GM18858 (cell line): ENCODE measurements around the gene HAPSTR1.
A peak's percentile ranks its signal among the peaks of the same experiment; 100 is the strongest.
"Not testable (repeated sequence)": the region's sequence is repeated elsewhere in the genome, so short reads cannot be mapped to it uniquely, and the experiment has no call there.

Source experiments
- ATAC-seq: cut with Tn5 transposase; IDR thresholded peaks from one replicate; pipeline ENCODE4 v1.9.1; 2021; ENCODE audit not compliant: unreplicated experiment

Gene HAPSTR1

GRCh38 chr16:9070254-9070653 is 21.2 kb upstream of the HAPSTR1 start:
- ATAC-seq, result no peak

DNA sequence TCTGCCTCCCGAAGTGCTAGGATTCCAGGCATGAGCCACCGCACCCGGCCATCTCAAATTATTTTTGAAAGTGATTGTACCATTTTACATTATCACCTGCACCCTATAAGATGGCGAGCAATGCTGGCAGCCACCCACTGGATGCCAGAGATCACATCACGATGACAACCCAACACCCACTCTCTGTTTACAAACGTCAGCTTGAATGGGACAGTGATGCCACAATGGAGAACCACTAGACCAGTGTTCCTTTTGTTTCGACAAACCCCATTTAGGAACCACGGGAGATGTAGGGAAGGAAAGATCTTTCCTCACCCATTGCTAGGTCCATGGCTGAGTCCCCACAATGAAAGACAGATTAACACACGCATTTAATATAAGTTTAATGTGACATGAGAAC is 20.1 kb upstream of the HAPSTR1 start:
- ATAC-seq, result no peak

DNA sequence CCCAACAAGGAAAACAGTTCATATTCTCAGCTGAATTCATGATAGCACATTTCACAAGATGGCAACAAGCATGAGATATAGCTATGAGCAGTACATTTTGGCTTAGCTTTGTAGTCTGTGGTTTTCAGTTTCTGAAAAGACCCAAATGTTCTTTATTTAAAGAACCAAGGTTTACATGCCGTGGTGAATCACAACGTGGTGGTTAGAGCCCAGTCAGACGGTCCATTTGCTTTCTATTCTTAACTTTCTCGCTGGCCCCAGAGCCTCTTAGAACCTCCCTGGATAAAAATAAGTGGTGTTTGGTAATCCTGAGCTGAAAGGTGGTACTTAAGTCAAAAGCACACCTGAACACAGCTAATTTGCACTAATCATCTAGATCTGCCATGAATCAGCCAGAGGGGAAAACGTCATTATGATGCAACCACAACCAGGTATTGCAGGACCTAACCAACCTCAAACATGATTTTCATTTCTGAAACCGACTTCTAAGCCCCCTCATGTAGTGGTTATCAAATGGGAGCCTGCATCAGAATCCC is 18.6 kb upstream of the HAPSTR1 start:
- ATAC-seq, result no peak

DNA sequence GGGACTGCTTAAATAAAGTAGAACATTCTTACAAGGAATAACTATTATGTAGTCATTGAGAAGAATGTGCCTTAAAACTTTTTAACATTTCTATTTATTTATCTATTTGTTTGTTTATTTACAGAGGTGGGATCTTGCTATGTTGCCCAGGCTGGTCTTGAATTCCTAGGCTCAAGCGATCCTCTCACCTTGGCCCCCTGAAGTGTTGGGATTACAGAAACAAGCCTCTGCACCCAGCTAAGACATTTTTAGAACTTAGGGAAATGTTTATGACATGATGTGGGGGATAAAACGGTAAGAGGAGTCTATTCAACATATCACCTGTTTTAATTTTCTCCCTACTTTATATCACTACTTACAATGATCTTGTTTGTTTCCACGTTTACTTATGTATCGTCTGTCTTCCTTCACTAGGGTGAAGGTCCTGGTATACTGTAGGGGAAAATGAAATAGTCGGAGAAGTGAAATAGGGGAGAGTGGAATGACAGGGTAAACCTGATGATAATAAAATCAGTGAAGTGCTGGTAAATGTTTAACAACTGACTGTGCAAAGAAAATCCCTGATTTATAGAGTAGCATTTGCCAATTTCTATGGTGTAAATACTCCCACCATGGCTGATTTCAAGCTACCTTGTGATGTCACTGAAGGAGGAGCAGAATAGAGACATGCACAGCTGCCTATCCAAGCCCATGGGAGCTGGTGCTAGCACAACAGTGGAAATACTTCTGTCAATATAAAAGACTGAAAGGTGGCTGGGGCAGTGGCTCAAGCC is 16.0 kb upstream of the HAPSTR1 start:
- ATAC-seq, result no peak

DNA sequence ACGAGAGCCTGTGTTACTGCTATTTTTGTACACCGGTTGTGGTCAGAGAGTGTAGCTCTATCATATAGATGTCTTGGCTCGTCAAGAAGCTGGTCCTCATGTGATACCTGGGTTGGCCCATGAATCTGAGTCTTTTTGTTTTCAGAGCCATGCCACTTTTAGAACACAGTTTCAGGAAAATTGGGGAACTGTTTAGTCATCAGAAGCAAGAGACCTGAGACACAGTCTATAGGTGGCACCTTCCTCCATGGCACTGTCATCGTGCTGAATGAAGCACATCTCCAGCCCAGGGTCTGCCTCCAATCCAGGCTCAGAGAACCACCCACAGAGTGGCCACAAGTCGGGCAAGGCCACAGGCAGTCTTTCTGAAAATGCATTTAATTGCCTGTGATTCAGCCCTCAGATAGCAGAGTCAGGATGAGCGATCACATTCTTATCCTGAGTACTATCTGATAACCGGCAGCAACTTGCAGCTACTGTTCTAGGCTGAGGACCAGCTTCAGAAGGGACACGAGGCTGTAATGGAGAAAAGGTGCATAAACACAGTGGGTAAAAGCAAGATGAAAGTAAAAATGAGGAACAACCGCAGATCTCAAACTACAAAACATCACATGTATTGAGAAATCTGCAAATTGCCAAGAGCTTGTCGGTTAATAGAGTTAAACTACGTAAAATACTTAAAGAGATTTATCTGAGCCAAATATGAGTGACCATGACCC is 14.2 kb upstream of the HAPSTR1 start:
- no peak for ATAC-seq

GRCh38 chr16:9078467-9079429 is 12.7 kb upstream of the HAPSTR1 start:
- peak; percentile 65 for ATAC-seq

DNA sequence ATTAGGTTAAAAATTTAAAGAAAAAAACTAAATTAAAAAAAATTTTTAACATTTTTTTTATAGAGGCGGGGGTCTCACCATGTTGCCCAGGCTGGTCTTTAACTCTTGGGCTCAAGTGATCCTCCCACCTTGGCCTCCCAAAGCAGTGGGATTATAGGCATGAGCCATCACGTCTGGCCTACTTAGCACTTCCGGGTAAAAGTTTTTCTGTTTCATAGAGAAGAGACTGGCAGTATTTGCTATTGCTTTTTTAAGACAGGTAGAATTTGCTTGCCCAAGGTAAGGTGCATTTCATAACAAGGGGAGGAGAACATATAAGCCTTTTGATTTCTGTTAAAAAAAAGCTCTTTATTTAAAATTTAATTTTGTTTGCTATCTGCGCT is 12.0 kb upstream of the HAPSTR1 start:
- ATAC-seq, result no peak

- no peak for ATAC-seq
Observed at GRCh38 chr16:9081158-9081557, 10.3 kb upstream of the HAPSTR1 start.

- no peak for ATAC-seq
Observed at GRCh38 chr16:9081843-9082242, 9.6 kb upstream of the HAPSTR1 start.

DNA sequence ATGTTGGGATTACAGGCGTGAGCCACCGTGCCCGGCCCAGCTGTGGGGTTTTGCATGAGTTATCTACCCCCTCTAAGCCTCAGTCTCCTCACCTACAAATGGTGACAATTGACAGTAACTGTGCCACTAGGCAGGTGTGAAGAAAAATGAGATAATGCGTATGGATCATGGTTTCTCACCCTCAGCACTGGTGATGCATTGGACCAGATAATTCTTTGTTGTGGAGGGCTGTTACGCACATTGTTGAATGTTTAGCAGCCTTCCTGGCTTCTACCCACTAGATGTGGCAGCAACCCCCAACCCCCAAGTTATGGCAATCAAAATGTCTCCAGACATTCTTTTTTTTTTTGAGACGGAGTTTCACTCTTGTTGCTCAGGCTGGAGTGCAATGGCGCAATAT is 9.0 kb upstream of the HAPSTR1 start:
- ATAC-seq, result no peak

GRCh38 chr16:9087733-9088132 is 3.7 kb upstream of the HAPSTR1 start:
- ATAC-seq, result not testable (repeated sequence)

GRCh38 chr16:9088848-9089247 is 2.6 kb upstream of the HAPSTR1 start:
- ATAC-seq, result no peak

DNA sequence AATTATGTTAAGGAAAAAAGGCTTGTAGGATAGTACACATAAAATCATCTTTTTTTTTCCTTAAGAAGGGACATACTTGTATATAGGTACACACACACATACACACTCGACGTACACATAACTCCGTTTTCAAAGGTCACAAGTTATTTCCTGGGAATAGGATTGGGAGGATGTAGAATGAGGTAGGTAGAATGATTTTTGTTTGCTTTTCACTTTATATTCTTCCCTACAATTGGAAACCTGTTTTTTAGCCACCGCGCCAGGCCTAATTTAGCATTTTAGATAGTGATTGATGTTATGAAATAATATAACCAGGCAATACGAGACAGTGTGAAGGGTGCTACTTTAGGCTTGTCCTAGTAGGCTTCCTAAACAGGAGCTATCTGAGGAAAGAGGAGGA is 1.8 kb upstream of the HAPSTR1 start:
- ATAC-seq, result no peak

GRCh38 chr16:9090101-9090959 is 1.1 kb upstream of the HAPSTR1 start:
- no peak for ATAC-seq

DNA sequence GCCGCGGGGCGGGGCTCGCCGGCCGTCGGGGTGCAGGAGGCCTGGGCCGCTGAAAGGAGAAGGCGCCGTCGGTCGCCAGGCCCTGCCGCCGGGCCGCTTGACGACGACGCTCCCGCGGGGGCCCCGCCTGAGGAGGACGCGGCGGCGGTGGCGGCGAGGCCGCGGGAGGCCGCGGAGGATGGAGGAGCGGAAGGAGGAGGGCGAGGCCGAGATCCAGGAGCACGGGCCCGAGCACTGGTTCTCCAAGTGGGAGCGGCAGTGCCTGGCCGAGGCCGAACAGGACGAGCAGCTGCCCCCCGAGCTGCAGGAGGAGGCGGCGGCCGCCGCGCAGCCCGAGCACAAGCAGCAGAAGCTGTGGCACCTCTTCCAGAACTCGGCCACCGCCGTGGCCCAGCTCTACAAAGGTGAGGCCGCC is 430 bp downstream of the HAPSTR1 start:
- peak; percentile 16 for ATAC-seq

GRCh38 chr16:9092282-9092977 is 986 bp downstream of the HAPSTR1 start:
- no peak for ATAC-seq

DNA sequence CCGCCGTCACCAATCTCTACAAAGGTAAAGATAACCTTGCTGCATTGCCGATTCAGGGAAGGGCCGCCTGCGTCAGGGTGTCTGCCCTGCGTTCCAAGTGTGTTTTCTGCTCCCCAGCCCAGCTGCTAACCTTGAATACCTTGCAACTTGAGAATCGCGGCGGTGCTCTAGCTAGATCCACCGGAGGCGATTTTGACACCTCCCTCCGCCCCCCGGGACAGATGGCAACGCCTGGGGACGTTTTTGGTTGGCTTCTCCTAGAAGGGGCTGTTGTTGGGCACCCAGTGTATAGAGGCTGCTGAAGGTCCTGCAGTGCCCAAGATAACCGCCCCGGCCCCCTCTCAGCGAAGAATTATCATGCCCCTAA is 1.5 kb downstream of the HAPSTR1 start:
- no peak for ATAC-seq

DNA sequence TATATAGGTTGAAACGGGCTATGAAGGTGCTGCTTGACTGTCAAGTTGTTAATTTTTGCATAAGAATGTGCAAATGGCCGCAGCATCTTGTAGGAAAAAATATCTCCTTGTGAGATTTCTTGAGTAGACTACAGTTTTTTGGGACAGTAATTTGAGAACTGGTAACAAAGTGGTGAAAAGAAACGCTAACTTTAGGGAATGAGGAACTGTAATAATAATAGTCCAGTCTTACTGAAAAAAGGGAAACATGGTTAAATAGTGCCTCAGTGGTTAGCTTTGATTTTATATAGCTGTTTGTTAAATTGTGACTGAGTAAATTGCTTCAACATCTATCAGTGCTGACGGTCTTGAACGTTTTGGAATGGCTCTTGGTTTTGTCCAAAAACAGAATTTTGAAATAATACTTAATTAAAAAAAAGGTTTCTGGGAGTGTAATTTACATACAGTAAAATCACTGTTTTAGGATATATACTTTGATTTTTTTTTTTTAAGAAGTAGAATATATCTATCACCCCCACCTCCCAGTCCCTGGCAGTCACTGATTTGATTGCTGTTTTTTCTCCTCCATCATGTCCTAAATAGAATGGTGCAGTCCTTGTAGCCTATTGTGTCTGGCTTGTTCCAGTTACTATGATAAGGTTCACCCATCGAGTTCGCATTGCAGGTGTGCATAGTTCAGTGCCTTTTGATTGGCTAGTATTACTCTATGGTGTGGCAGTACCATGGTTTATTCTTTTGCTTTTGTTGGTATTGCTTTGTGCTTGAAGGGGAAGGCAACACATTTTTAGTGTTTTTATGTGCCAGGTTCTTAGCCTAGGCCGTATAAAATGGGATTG is 2.8 kb downstream of the HAPSTR1 start:
- no peak for ATAC-seq

- no peak for ATAC-seq
Observed at GRCh38 chr16:9095171-9095570, 3.7 kb downstream of the HAPSTR1 start.
